WTC11 (cell line): ENCODE data around the gene GUCY1A2. TPM values are rescaled to one million over a fixed set of nuclear protein-coding genes. Genes with fewer than 3 reads are reported as not detected.

Source experiments
- ATAC-seq: fragments of 200-7000 bp; cut with Tn5 transposase; 2 replicates; pipeline ENCODE4 v1.10.0; 2021; ENCODE audit warnings: mild to moderate bottlenecking, moderate library complexity
- CTCF ChIA-PET: fragments of 300-600 bp; sonication (Branson Sonifier 250); formaldehyde crosslinking; loops from one replicate; lab custom pipeline; 2021; ENCODE audit warnings: antibody characterized with exemption; lab: Charles Lee
- POLR2A ChIA-PET: fragments of 350-600 bp; sonication (Branson Sonifier 250); formaldehyde crosslinking; loops from one replicate; lab custom pipeline; 2021; ENCODE audit warnings: antibody characterized with exemption; lab: Charles Lee
- DNase-seq: peaks from one replicate; pipeline ENCODE4 v3.0.0; 2021; ENCODE audit warnings: low spot score
- H3K27ac Mint-ChIP-seq: 2 replicates; pipeline ENCODE4 v1.8.0; 2021; ENCODE audit warnings: mixed read lengths
- H3K27me3 Mint-ChIP-seq: 2 replicates; pipeline ENCODE4 v1.8.0; 2021; ENCODE audit warnings: low read depth, mild to moderate bottlenecking, moderate library complexity, mixed read lengths
- H3K36me3 Mint-ChIP-seq: 2 replicates; pipeline ENCODE4 v1.8.0; 2021; ENCODE audit warnings: mixed read lengths
- H3K4me1 Mint-ChIP-seq: 2 replicates; pipeline ENCODE4 v1.8.0; 2022; ENCODE audit warnings: mixed read lengths
- H3K4me3 Mint-ChIP-seq: 2 replicates; pipeline ENCODE4 v1.8.0; 2021; ENCODE audit warnings: mild to moderate bottlenecking, moderate library complexity, mixed read lengths
- H3K9me3 Mint-ChIP-seq: 2 replicates; pipeline ENCODE4 v1.8.0; 2021; ENCODE audit warnings: mixed read lengths
- AFF4 ChIP-seq: sonication (generic); formaldehyde crosslinking; IDR thresholded peaks from 2 replicates; pipeline ENCODE4 v1.8.1; 2023; ENCODE audit warnings: mild to moderate bottlenecking, missing genetic modification reagents, borderline replicate concordance
- ATF2 ChIP-seq: sonication (generic); formaldehyde crosslinking; IDR thresholded peaks from 2 replicates; pipeline ENCODE4 v1.8.1; 2022; ENCODE audit warnings: low read depth, missing genetic modification reagents, borderline replicate concordance
- CBFB ChIP-seq: sonication (generic); formaldehyde crosslinking; IDR thresholded peaks from 2 replicates; pipeline ENCODE4 v1.8.1; 2022; ENCODE audit warnings: mild to moderate bottlenecking, low read depth, missing genetic modification reagents
- CREB1 ChIP-seq: sonication (generic); formaldehyde crosslinking; IDR thresholded peaks from 2 replicates; pipeline ENCODE4 v1.8.0; 2023; ENCODE audit warnings: mild to moderate bottlenecking, missing genetic modification reagents
- E2F4 ChIP-seq: sonication (generic); formaldehyde crosslinking; IDR thresholded peaks from 2 replicates; pipeline ENCODE4 v1.8.1; 2022; ENCODE audit warnings: low read depth, mild to moderate bottlenecking, moderate library complexity, missing genetic modification reagents, borderline replicate concordance
- FOXK1 ChIP-seq: sonication (generic); formaldehyde crosslinking; IDR thresholded peaks from 2 replicates; pipeline ENCODE4 v1.8.0; 2022; ENCODE audit warnings: mild to moderate bottlenecking, moderate library complexity, missing genetic modification reagents
- FOXP1 ChIP-seq: sonication (generic); formaldehyde crosslinking; IDR thresholded peaks from 2 replicates; pipeline ENCODE4 v1.8.0; 2022; ENCODE audit warnings: missing genetic modification reagents, mild to moderate bottlenecking, moderate library complexity, borderline replicate concordance
- FOXP4 ChIP-seq: sonication (generic); formaldehyde crosslinking; IDR thresholded peaks from 2 replicates; pipeline ENCODE4 v1.8.0; 2022; ENCODE audit warnings: mild to moderate bottlenecking, missing genetic modification reagents
- GABPB1 ChIP-seq: sonication (generic); formaldehyde crosslinking; IDR thresholded peaks from 2 replicates; pipeline ENCODE4 v1.8.1; 2023; ENCODE audit warnings: mild to moderate bottlenecking, missing genetic modification reagents
- KAT7 ChIP-seq: sonication (generic); formaldehyde crosslinking; IDR thresholded peaks from 2 replicates; pipeline ENCODE4 v1.8.1; 2023; ENCODE audit warnings: missing genetic modification reagents, mild to moderate bottlenecking, borderline replicate concordance
- MAX ChIP-seq: sonication (generic); formaldehyde crosslinking; IDR thresholded peaks from 2 replicates; pipeline ENCODE4 v1.8.0; 2022; ENCODE audit warnings: mild to moderate bottlenecking, missing genetic modification reagents
- OVOL2 ChIP-seq: fragments of 250-450 bp; sonication (Bioruptor Pico); IDR thresholded peaks from 2 replicates; pipeline ENCODE4 v1.9.0; 2021; ENCODE audit warnings: mild to moderate bottlenecking, borderline replicate concordance
- SP1 ChIP-seq: sonication (generic); formaldehyde crosslinking; conservative IDR thresholded peaks from 2 replicates; pipeline ENCODE4 v1.8.1; 2022; ENCODE audit warnings: missing genetic modification reagents
- STAT6 ChIP-seq: sonication (generic); formaldehyde crosslinking; conservative IDR thresholded peaks from 2 replicates; pipeline ENCODE4 v1.8.1; 2023; ENCODE audit warnings: mild to moderate bottlenecking, low read depth, missing genetic modification reagents, moderate library complexity
- TCF7 ChIP-seq: sonication (generic); formaldehyde crosslinking; IDR thresholded peaks from 2 replicates; pipeline ENCODE4 v1.8.0; 2022; ENCODE audit warnings: mild to moderate bottlenecking, low read depth, missing genetic modification reagents, moderate library complexity
- ZNF416 ChIP-seq: fragments of 250-450 bp; sonication (Bioruptor Pico); IDR thresholded peaks from 2 replicates; pipeline ENCODE4 v1.9.0; 2021; ENCODE audit warnings: mild to moderate bottlenecking, inconsistent platforms
- ZNF423 ChIP-seq: fragments of 250-450 bp; sonication (Bioruptor Pico); IDR thresholded peaks from 2 replicates; pipeline ENCODE4 v2.1.2; 2022; ENCODE audit warnings: mild to moderate bottlenecking, moderate library complexity
- ZSCAN18 ChIP-seq: fragments of 250-450 bp; sonication (Bioruptor Pico); IDR thresholded peaks from 2 replicates; pipeline ENCODE4 v2.1.2; 2022; ENCODE audit warnings: mild to moderate bottlenecking, moderate library complexity
- total RNA-seq: library from RNA; stranded (reverse); gene quantifications from 3 replicates; pipeline ENCODE4 v1.2.3, GENCODE V29; 2021

The GUCY1A2 gene
- total RNA-seq, 1 experiment from 2014 or later = 0.90 TPM

GRCh38 chr11:106852779-106853178 is 165.5 kb downstream of the GUCY1A2 start (continued):
- TF ChIP-seq FOXP4 (CRISPR knock-in tag) = no peak

- no peaks in the 10 kb centered on the region for H3K36me3 Mint-ChIP-seq
- H3K4me3 Mint-ChIP-seq = no peak overlapping the region
- no peak for TF ChIP-seq FOXK1 (CRISPR knock-in tag)
- TF ChIP-seq CBFB (CRISPR knock-in tag) = no peak
- no peak for TF ChIP-seq ATF2 (CRISPR knock-in tag)
- TF ChIP-seq ZNF423 (CRISPR knock-in tag) = no peak
- no peak for TF ChIP-seq AFF4 (CRISPR knock-in tag)
- TF ChIP-seq STAT6 (CRISPR knock-in tag) = no peak
- no peak for TF ChIP-seq SP1 (CRISPR knock-in tag)
- TF ChIP-seq GABPB1 (CRISPR knock-in tag) = no peak
- TF ChIP-seq E2F4 (CRISPR knock-in tag) = no peak
- no peak for TF ChIP-seq ZNF416 (CRISPR knock-in tag)
- TF ChIP-seq TCF7 (CRISPR knock-in tag) = no peak
- TF ChIP-seq OVOL2 (CRISPR knock-in tag) = no peak
- TF ChIP-seq FOXP4 (CRISPR knock-in tag) = no peak
- no peak for TF ChIP-seq CREB1 (CRISPR knock-in tag)
- no peak for TF ChIP-seq MAX
- no peak for TF ChIP-seq KAT7 (CRISPR knock-in tag)
- TF ChIP-seq ZSCAN18 (CRISPR knock-in tag) = no peak
- TF ChIP-seq FOXP1 = no peak
- no peak overlapping the region for H3K27ac Mint-ChIP-seq
- no peak for ATAC-seq
- ChIA-PET POLR2A (no interaction called here), CTCF (no interaction called here)
- no peak for DNase-seq
- no peaks in the 10 kb centered on the region for H3K4me1 Mint-ChIP-seq
- H3K27me3 Mint-ChIP-seq = peaks cover 18% of the 10 kb centered on the region
- peaks cover 5% of the 10 kb centered on the region; the same call in 1 of the 2 replicates for H3K9me3 Mint-ChIP-seq
These were observed 169.8 kb downstream of the GUCY1A2 start for GRCh38 chr11:106848526-106848925.
